ENCODE measurements around the gene AKNA. TPM values are rescaled to one million over a fixed set of nuclear protein-coding genes. Genes with fewer than 3 reads are reported as not detected.

AKNA gene
- total and polyA plus RNA-seq, 2 of the 8 experiments (the other 6 are each of a cell fraction or from before 2014, with no cell fraction given) = 21.0 to 27.4 TPM

- Histone ChIP-seq H3K27ac (ENCODE audit: low read depth, low read length) (no peak overlapping the region), H3K79me2 (ENCODE audit: control insufficient read depth in 1 of 2, insufficient read depth in 2 of 2, low read length in 2 of 2) (no peaks in the 10 kb centered on the region), H3K14ac (ENCODE audit: insufficient read length) (no peak overlapping the region), H3K9ac (replicated peaks in 1 of 4; ENCODE audit: extremely low read depth in 1 of 4, low read depth in 3 of 4, low read length in 3 of 4) (no peak overlapping the region), H2BK120ac (replicated peaks; ENCODE audit: low read depth, low read length) (no peak overlapping the region), H4K20me1 (replicated peaks in 1 of 2; ENCODE audit: control insufficient read depth in 1 of 2, insufficient read depth in 2 of 2, low read length in 2 of 2) (peaks cover 0 to 5% of the 10 kb centered on the region in 2 experiments), H3K4me1 (replicated peaks in 1 of 4; ENCODE audit: control insufficient read depth in 3 of 4, insufficient read depth in 4 of 4, low read length in 3 of 4) (no peaks in the 10 kb centered on the region), H3K27me3 (replicated peaks in 1 of 4; ENCODE audit: control insufficient read depth in 3 of 4, extremely low read depth in 1 of 4, insufficient read depth in 3 of 4, low read length in 3 of 4) (no peaks in the 10 kb centered on the region), H3K18ac (ENCODE audit: extremely low read depth, low read length) (no peak overlapping the region), H3K4me2 (ENCODE audit: insufficient read depth in 1 of 2, low read depth in 2 of 2, low read length in 2 of 2) (no peak overlapping the region), H3K23ac (ENCODE audit: insufficient read length) (no peak overlapping the region), H2BK12ac (ENCODE audit: low read depth, low read length) (no peak overlapping the region), H3K36me3 (ENCODE audit: control insufficient read depth in 2 of 4, insufficient read depth in 4 of 4, low read length in 3 of 4) (peaks cover 13 to 63% (median 42%) of the 10 kb centered on the region in 4 experiments), H4K5ac (ENCODE audit: insufficient read length, low read depth, low read length) (no peak overlapping the region), H2AFZ (ENCODE audit: low read length) (no peak overlapping the region), H2BK20ac (ENCODE audit: low read length) (no peak overlapping the region), H3K9me3 (ENCODE audit: insufficient read depth in 2 of 2, low read depth in 1 of 2, low read length in 1 of 2) (no peaks in the 10 kb centered on the region), H3K23me2 (ENCODE audit: low read depth, low read length) (no peaks in the 10 kb centered on the region), H2AK5ac (ENCODE audit: low read depth, low read length) (no peak overlapping the region), H3K4me3 (ENCODE audit: extremely low read depth in 1 of 4, insufficient read depth in 2 of 4, low read depth in 3 of 4, low read length in 4 of 4) (no peak overlapping the region), H2BK5ac (ENCODE audit: low read depth, low read length) (no peak overlapping the region), H3K4ac (replicated peaks; ENCODE audit: insufficient read length, low read depth, low read length) (no peak overlapping the region), H3K79me1 (ENCODE audit: low read depth, low read length) (no peaks in the 10 kb centered on the region), H3K56ac (replicated peaks; ENCODE audit: insufficient read length, low read depth, low read length) (no peak overlapping the region), H4K8ac (ENCODE audit: extremely low read depth, insufficient read depth, low read length) (no peak overlapping the region), H4K91ac (replicated peaks; ENCODE audit: insufficient read length, low read length) (no peak overlapping the region), H2BK15ac (ENCODE audit: low read length) (no peak overlapping the region)
- WGBS, 2 experiments (ENCODE audit: extremely low coverage in 1 of 2, insufficient coverage in 1 of 2, insufficient read length in 1 of 2, insufficient replicate concordance in 2 of 2, low coverage in 1 of 2, low lambda C conversion rate in 2 of 2, missing lambda C conversion rate in 1 of 2) = 82% methylated on average over 6 of the region's 6 CpGs; no CpG with 5 or more reads in 1 of the 2 experiments
- FAIRE-seq = no peak
- ChIA-PET POLR2A (ENCODE audit: partially characterized antibody) (interaction anchor here (1.0 to 2.1 kb wide), 7 partner anchors 11 to 29 kb away, joined by 3 to 8 read pairs (median 4); no protein-coding TSS in a partner anchor), CTCF (ENCODE audit: partially characterized antibody) (interaction anchor here (0.8 to 1.7 kb wide), 6 partner anchors 9 to 297 kb away, joined by 3 to 5 read pairs (median 4); no protein-coding TSS in a partner anchor)
- no peak for DNase-seq (ENCODE audit: low read depth in 1 of 2, low spot score in 2 of 2)
- TF ChIP-seq EP300 (IDR thresholded peaks at IDR 0.05; ENCODE audit: borderline replicate concordance in 1 of 2, low read depth in 2 of 2, low read length in 2 of 2) (no peak), GABPA (IDR thresholded peaks at IDR 0.05; ENCODE audit: borderline replicate concordance, insufficient read depth, low read length) (no peak), SIX5 (IDR thresholded peaks at IDR 0.05; ENCODE audit: low read depth, low read length) (no peak), NRF1 (IDR thresholded peaks at IDR 0.05; ENCODE audit: low read depth, low read length) (no peak), RXRA (IDR thresholded peaks at IDR 0.05; ENCODE audit: insufficient read depth, low read depth, low read length) (no peak), TEAD4 (IDR thresholded peaks at IDR 0.05; ENCODE audit: low read depth, low read length) (no peak), BRCA1 (IDR thresholded peaks at IDR 0.05; ENCODE audit: low read depth, low read length) (no peak), MAX (IDR thresholded peaks at IDR 0.05) (no peak), BACH1 (IDR thresholded peaks at IDR 0.05; ENCODE audit: low read length) (no peak), HDAC6 (IDR thresholded peaks at IDR 0.05; ENCODE audit: low read depth, low read length) (no peak), KDM1A (IDR thresholded peaks at IDR 0.05; ENCODE audit: borderline replicate concordance, low read length) (no peak), EZH2 (IDR thresholded peaks at IDR 0.05; ENCODE audit: low read depth, low read length, severe bottlenecking) (no peak), JUND (IDR thresholded peaks at IDR 0.05; ENCODE audit: low read length) (no peak), RNF2 (IDR thresholded peaks at IDR 0.05; ENCODE audit: borderline replicate concordance, low read depth, low read length, missing control alignments, poor library complexity, severe bottlenecking) (no peak)
Measured at GRCh38 chr9:114356792-114357191, 31.0 kb downstream of the AKNA start.
